Spleen (tissue), 11 donors: ENCODE results near the gene CMTM7. TPM values are rescaled to one million over a fixed set of nuclear protein-coding genes. Genes with fewer than 3 reads are reported as not detected.
A peak's percentile ranks its signal among the peaks of the same experiment; 100 is the strongest.

ENCODE experiments used
- DNase-seq: peaks from one replicate; pipeline ENCODE4 v3.0.0-alpha.2; 2020
- H3K27ac ChIP-seq, 8 donors: fragments of 200-600 bp; sonication (generic) in 7 of 8; 1 replicate in 4 of 8; 2 replicates in 4 of 8; pipeline versions ENCODE4 v1.5.0 to v1.8.0; 2016 to 2021; ENCODE audit warnings: inconsistent platforms in 4 of 8, mild to moderate bottlenecking in 4 of 8, moderate library complexity in 1 of 8
- H3K27me3 ChIP-seq, 7 donors: fragments of 200-600 bp; sonication (generic) in 6 of 7; replicated peaks in 1 of 7; 1 replicate in 4 of 7; 2 replicates in 3 of 7; pipeline versions ENCODE4 v1.5.0 to v1.8.0; 2016 to 2021; ENCODE audit warnings: inconsistent platforms in 3 of 7, mild to moderate bottlenecking in 1 of 7
- H3K36me3 ChIP-seq, 6 donors: fragments of 200-600 bp; sonication (generic) in 5 of 6; 1 replicate in 4 of 6; 2 replicates in 2 of 6; pipeline versions ENCODE4 v1.5.0 to v1.8.0; 2016 to 2021; ENCODE audit warnings: inconsistent platforms in 2 of 6
- H3K4me1 ChIP-seq, 6 donors: fragments of 200-600 bp; sonication (generic) in 5 of 6; 1 replicate in 3 of 6; 2 replicates in 3 of 6; pipeline versions ENCODE4 v1.5.0 to v1.8.0; 2016 to 2021; ENCODE audit warnings: inconsistent platforms in 3 of 6
- H3K4me3 ChIP-seq, 8 donors: fragments of 200-600 bp; sonication (generic) in 7 of 8; 1 replicate in 4 of 8; 2 replicates in 4 of 8; pipeline versions ENCODE4 v1.5.0 to v1.8.0; 2016 to 2021; ENCODE audit warnings: inconsistent platforms in 4 of 8, mild to moderate bottlenecking in 4 of 8, moderate library complexity in 2 of 8
- H3K9me3 ChIP-seq, 8 donors: fragments of 200-600 bp; sonication (generic) in 7 of 8; 1 replicate in 4 of 8; 2 replicates in 4 of 8; pipeline versions ENCODE4 v1.5.0 to v1.8.0; 2016 to 2021; ENCODE audit warnings: inconsistent platforms in 4 of 8
- POLR2A ChIP-seq, 3 donors: fragments of 450-650 bp; IDR thresholded peaks; one replicate each; pipeline ENCODE4 v1.5.1; 2017; ENCODE audit warnings: antibody characterized with exemption in 3 of 3, mild to moderate bottlenecking in 1 of 3
- POLR2AphosphoS5 ChIP-seq, 3 donors: sonication (generic); formaldehyde crosslinking; IDR thresholded peaks; one replicate each; pipeline ENCODE4 v1.5.1; 2017; ENCODE audit warnings: antibody characterized with exemption in 3 of 3
- WGBS, 5 donors: extraction: QIAGEN DNeasy Blood & Tissue Kit in 3 of 5; methylation state at CpG; one replicate each; pipeline versions ENCODE4 v1.1.5 to v1.1.7; 2013 to 2018; 5-methylcytosine and 5-hydroxymethylcytosine counted together
- intact Hi-C: fragments of 100-400 bp; cut with DNase I; formaldehyde crosslinking; loops from one replicate; pipeline ENCODE4 v1.15.0; 2023; ENCODE audit warnings: low total_unique reads
- polyA plus RNA-seq, 3 donors: library from polyadenylated mRNA; stranded (reverse); fragments of 200-250 nt; gene quantifications; one replicate each; pipeline ENCODE4 v1.2.1, GENCODE V29; 2013
- total RNA-seq, 7 donors: library from RNA; depleted of rRNA in 3 of 7; stranded (reverse); fragments of >200 nt in 3 of 7; fragmentation: NEBNext Ultra II Directional in 4 of 7; extraction: Animal tissue kit (Norgen Biotek cat#: 25700) in 4 of 7; gene quantifications; one replicate each; pipeline versions ENCODE4 v1.1.0 to v1.2.1, GENCODE V29; 2016 to 2021
- TF ChIP-seq, protein P1 (sequence below), 11 experiments: fragments of 200-600 bp in 7 of 11; fragments of 450-650 bp in 4 of 11; sonication (generic) in 4 of 11; IDR thresholded peaks in 8 of 11; conservative IDR thresholded peaks in 3 of 11; 1 replicate in 7 of 11; 2 replicates in 4 of 11; pipeline versions ENCODE4 v1.4.0 to v1.8.0; 2016 to 2021; ENCODE audit warnings: antibody characterized with exemption in 11 of 11, inconsistent platforms in 4 of 11, mild to moderate bottlenecking in 1 of 11
- donor health status: healthy with polysubstance abuse.
- donor health status: DM: no; HTN: no; CAD: no; lungs with moderate emphysema.
- donor health status: DM: no; HTN: no; CAD: no.
- donor health status: Bipolar disorder and iron deficiency.
- donor health status: healthy.
- donor health status: DM: no; HTN: no; CAD: no.
- donor health status: DM: yes; HTN: yes; CAD: no.

Gene CMTM7
- total and polyA plus RNA-seq, 10 donors, result 27.6 to 92.0 (median 47.5) TPM

DNA sequence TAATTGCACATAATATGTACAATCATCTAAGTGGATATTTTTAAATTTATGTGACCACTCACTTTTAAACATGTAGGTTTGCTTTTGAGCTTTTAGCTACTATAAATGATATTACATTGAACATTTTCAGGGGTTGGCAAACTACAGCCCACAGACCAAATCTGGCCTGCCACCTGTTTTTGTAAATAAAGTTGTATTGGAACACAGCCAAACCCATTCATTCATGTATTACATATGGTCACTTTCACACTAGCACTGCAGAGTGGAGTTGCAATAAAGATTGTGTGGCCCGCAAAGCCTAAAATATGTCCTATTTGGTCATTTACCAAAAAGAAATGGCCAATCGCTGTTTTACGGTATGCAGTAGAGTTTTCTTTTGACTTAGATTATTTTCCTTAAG, 21.2 kb downstream of the CMTM7 start:
- peaks cover 0 to 9% (median 0%) of the 10 kb centered on the region in 6 donors for H3K36me3 ChIP-seq
- H3K4me1 ChIP-seq, result peaks cover 13 to 93% (median 59%) of the 10 kb centered on the region in 6 donors
- no peak for DNase-seq
- H3K9me3 ChIP-seq, result no peaks in the 10 kb centered on the region
- H3K27me3 ChIP-seq, result no peaks in the 10 kb centered on the region
- 95 to 100% (median 97%) methylated on average over 3 of the region's 3 CpGs for WGBS, 5 donors
- H3K4me3 ChIP-seq, result no peak overlapping the region
- TF ChIP-seq POLR2A (IDR thresholded peaks at IDR 0.05) (no peak), POLR2AphosphoS5 (IDR thresholded peaks at IDR 0.05) (no peak)
- TF ChIP-seq, protein P1, sequence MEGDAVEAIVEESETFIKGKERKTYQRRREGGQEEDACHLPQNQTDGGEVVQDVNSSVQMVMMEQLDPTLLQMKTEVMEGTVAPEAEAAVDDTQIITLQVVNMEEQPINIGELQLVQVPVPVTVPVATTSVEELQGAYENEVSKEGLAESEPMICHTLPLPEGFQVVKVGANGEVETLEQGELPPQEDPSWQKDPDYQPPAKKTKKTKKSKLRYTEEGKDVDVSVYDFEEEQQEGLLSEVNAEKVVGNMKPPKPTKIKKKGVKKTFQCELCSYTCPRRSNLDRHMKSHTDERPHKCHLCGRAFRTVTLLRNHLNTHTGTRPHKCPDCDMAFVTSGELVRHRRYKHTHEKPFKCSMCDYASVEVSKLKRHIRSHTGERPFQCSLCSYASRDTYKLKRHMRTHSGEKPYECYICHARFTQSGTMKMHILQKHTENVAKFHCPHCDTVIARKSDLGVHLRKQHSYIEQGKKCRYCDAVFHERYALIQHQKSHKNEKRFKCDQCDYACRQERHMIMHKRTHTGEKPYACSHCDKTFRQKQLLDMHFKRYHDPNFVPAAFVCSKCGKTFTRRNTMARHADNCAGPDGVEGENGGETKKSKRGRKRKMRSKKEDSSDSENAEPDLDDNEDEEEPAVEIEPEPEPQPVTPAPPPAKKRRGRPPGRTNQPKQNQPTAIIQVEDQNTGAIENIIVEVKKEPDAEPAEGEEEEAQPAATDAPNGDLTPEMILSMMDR (IDR thresholded peaks at IDR 0.05 in 8 of 11, conservative IDR thresholded peaks at IDR 0.05 in 3 of 11), result no peak
- H3K27ac ChIP-seq, result no peak overlapping the region
- intact Hi-C loops, result no loop called here

DNA sequence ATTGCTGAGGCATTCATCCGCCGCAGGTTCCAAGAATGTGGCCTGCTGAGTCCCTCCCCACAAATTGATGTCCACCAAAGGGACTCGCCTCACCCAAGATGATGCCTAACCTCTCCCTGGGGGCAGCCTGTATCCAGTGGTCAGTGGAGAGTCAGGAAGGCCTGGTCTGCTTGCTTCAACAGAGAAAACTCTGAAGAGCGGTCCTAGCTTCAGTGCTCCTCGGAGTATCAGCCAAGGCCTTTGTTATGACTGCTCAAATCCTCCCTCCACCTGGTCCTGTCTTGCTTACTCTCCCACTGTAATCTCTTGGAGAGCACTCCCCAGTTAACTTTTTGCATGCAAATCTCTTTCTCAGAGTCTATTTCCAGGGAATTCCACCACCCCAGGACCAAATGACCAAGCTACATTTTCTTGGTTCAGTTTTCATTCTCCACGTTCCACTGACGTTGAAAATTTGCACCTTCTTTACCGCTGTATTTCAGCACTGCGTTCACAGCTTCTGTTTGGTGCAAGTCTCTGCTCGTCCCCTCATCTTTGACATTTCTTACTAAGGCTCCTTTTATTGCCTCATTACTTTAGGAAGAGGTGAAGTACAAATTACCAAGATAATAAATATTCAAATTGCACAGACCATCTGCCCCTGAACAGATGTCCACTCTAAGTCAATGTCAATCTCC, 22.3 kb downstream of the CMTM7 start:
- TF ChIP-seq POLR2A (IDR thresholded peaks at IDR 0.05), result no peak
- no peak for TF ChIP-seq POLR2AphosphoS5 (IDR thresholded peaks at IDR 0.05)
- TF ChIP-seq, protein P1 (IDR thresholded peaks at IDR 0.05 in 8 of 11, conservative IDR thresholded peaks at IDR 0.05 in 3 of 11), result no peak
- H3K4me3 ChIP-seq, result peak overlapping the region in 1 of 8 donors; percentile 1
- H3K27ac ChIP-seq, result peak overlapping the region in 7 of 8 donors; percentile 79 to 89 (median 83)
- intact Hi-C loops, result no loop called here
- peak; percentile 63 for DNase-seq
- H3K9me3 ChIP-seq, result no peaks in the 10 kb centered on the region
- H3K36me3 ChIP-seq, result peaks cover 0 to 9% (median 0%) of the 10 kb centered on the region in 6 donors
- no peaks in the 10 kb centered on the region for H3K27me3 ChIP-seq
- 66 to 87% (median 83%) methylated on average over 10 of the region's 10 CpGs for WGBS, 5 donors
- H3K4me1 ChIP-seq, result peaks cover 13 to 93% (median 58%) of the 10 kb centered on the region in 6 donors

DNA sequence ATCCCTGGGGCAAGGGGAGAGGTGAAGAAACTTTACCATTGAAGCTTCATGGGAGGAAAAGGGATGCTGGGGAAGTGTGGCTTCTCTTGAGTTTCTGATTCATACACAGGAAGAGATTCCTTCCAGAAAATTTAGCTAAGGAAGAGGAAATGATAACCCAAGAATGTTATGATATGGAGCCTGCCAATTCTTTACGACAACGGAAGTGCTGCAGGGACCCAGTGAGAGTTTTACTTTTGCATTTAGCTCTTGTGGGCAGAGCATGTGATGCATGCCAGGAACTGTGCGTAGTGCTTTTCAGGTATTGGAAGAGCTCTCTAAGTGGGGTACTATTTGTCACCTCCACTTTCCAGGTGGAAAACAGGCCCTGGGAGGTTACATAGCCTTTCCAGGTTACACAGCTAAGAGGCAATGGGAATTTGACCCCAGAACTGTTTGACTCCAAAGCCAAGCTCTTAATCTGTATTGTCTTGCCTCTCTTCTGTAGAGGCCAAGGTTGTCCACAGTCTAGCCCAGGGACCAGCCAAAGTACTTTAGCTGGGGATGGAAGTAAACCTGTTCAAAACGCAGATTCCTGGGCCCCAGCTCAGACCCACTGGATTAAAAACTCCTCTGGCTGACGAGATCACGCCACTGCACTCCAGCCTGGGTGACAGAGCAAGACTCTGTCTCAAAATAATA, 23.0 kb downstream of the CMTM7 start:
- peaks cover 0 to 9% (median 0%) of the 10 kb centered on the region in 6 donors for H3K36me3 ChIP-seq
- no peaks in the 10 kb centered on the region for H3K27me3 ChIP-seq
- H3K9me3 ChIP-seq, result no peaks in the 10 kb centered on the region
- intact Hi-C loops, result no loop called here
- TF ChIP-seq POLR2A (IDR thresholded peaks at IDR 0.05), result no peak
- TF ChIP-seq, protein P1 (IDR thresholded peaks at IDR 0.05 in 8 of 11, conservative IDR thresholded peaks at IDR 0.05 in 3 of 11), result peak in 1 of 11 experiments; percentile 5
- peak in 1 of 3 donors; percentile 84 for TF ChIP-seq POLR2AphosphoS5 (IDR thresholded peaks at IDR 0.05)
- peak overlapping the region in 1 of 8 donors; percentile 1 for H3K4me3 ChIP-seq
- 41 to 47% (median 46%) methylated on average over 6 of the region's 6 CpGs for WGBS, 5 donors
- peaks cover 17 to 93% (median 59%) of the 10 kb centered on the region in 6 donors for H3K4me1 ChIP-seq
- peak overlapping the region; percentile 68 to 89 (median 83) for H3K27ac ChIP-seq
- no peak for DNase-seq

DNA sequence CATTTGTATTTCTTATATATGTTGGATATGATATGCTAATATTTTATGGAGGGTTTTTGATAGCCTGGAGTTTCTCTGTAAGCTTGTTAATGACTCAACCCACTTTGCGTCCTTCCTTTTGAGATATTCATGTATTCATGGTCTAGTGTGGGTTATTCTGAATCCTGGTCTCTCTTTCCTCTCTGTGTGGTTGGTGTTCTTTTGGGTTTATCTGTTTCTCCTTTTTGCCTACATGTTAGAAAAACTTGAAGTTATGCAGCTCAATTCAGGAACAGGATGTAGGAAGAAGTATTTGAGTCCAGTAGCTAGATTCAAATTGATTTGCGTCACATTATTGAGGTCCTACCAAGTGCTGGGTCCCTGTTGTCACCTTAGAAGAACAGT, 28.1 kb downstream of the CMTM7 start:
- H3K4me1 ChIP-seq, result peaks cover 58 to 100% (median 79%) of the 10 kb centered on the region in 6 donors
- H3K27me3 ChIP-seq, result no peaks in the 10 kb centered on the region
- TF ChIP-seq, protein P1 (IDR thresholded peaks at IDR 0.05 in 8 of 11, conservative IDR thresholded peaks at IDR 0.05 in 3 of 11), result no peak
- TF ChIP-seq POLR2A (IDR thresholded peaks at IDR 0.05), result no peak
- TF ChIP-seq POLR2AphosphoS5 (IDR thresholded peaks at IDR 0.05), result no peak
- WGBS, 5 donors, result 31 to 63% (median 47%) methylated on average over 2 of the region's 2 CpGs
- peak overlapping the region in 1 of 8 donors; percentile 30 for H3K4me3 ChIP-seq
- peak overlapping the region; percentile 65 to 87 (median 84) for H3K27ac ChIP-seq
- no peaks in the 10 kb centered on the region for H3K36me3 ChIP-seq
- no peaks in the 10 kb centered on the region for H3K9me3 ChIP-seq
- intact Hi-C loops, result loop anchor here (5.0 kb wide), 1 partner anchor 48 kb away; no protein-coding TSS in a partner anchor
- no peak for DNase-seq
